GM19468 (cell line): Measurements from ENCODE around the gene TSKS.

Source experiments
- ATAC-seq: cut with Tn5 transposase; IDR thresholded peaks from one replicate; pipeline ENCODE4 v1.9.1; 2021; ENCODE audit warnings: mild to moderate bottlenecking, moderate library complexity, moderate number of reproducible peaks; ENCODE audit not compliant: unreplicated experiment; ENCODE audit errors: extremely low read depth

TSKS gene

DNA sequence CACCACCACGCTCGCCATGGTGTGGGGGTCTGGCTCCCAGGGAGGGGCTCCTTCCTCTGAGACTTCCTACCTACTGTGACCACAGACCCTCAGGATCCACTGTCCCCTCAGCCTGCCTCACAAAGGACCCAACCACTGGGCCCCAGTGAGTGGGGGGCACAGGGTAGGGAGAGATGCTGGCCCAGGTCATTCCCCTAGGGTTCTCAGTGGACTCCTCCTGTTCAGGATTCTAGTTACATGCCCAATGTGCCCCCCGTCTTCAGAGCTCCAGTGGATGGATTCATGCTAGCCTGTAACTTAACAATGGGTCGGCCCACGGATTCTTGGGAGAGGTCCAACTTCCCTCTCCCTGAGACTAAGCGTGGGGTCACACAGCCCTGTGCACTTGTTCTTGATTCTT lies at the start of gene TSKS:
Gene TSKS, minus strand, starts transcription at position 77 of the 400 bp plus-strand sequence. Its CDS starts 59 bp downstream, at position 18.
- no peak for ATAC-seq

- no peak for ATAC-seq
Measured at GRCh38 chr19:49812452-49812996, 49.4 kb upstream of the TSKS start.

DNA sequence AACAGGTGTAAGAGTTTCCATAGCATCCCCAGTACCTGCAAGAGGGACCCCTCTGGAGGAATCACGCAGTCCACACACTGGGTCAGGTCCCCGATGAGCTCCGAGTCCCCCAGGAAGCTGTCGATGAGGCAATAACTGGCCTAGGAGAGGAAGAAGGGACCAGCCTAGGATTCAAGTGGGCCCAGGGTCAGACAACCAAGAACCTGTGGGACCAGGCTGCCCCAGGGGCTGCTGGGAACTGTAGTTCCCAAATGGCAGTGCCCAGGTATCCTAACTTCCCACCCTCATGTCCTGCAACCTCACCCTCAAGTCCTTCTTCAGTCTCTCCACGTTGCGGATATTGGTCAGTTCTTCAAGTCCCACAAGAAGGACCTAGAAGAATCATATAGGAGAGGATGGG lies 48.2 kb upstream of the TSKS start:
- ATAC-seq = no peak

DNA sequence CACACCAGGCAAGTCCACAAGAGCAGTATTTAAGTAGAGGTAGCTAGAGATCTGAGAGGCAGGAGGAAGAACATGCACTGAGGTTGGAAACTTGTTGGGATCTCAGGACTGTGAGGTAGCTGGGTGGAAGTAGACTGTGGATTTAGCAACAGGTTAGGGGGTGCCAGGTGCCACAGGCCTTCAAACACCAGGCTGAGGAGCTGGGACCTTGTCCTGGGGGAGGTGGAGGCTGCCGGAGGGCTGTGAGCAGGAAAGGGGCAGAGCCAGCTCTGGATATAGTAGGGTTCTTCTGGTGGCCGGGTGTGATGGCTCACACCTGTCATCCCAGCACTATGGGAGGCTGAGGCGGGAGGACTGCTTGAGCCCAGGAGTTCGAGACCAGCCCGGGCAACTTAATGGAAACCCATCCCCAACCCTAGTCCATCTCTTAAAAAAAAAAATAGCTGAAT lies 46.9 kb upstream of the TSKS start:
- ATAC-seq = no peak

- ATAC-seq = no peak
Measured at GRCh38 chr19:49809160-49809940, 46.2 kb upstream of the TSKS start.

GRCh38 chr19:49808711-49809159 lies 45.6 kb upstream of the TSKS start:
- ATAC-seq = no peak

DNA sequence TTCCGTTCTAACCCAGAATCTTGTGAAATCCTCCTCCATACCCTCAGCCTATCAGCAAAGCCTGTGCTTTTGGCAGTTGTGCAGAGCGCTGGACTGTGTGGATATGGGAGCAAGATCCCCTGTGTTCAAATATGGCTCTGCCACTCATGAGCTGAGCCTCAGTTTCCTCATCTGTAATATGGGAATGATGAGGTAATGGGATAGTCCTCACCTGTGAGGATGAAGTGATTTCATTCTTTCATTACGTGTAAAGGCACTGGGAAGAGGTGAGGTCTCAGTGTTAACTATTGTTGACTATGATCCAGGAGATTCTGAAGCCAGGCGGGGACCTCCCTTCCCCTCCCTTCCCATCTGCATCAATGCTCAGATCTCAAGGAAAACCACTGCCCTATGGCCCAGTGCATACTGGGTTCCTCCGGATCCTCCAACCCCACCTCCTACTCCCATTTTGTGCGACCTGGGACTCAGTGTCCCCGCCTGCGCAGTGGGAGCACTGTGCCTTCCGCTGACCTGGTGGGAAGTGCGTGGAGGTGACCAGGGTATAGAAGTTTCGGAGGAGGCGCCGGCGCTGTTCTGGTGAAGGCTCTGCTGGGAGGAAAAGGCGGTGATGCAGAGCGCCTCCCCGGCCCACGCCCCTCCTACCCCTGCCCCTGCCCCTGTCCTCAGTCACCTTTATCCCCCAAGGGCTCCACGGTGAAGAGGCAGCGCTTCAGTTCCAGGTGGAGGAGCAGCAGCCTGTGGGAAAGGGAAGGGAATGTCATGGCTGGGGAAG lies 45.0 kb upstream of the TSKS start:
- ATAC-seq = no peak

GRCh38 chr19:49807058-49807903 lies 44.2 kb upstream of the TSKS start:
- no peak for ATAC-seq

DNA sequence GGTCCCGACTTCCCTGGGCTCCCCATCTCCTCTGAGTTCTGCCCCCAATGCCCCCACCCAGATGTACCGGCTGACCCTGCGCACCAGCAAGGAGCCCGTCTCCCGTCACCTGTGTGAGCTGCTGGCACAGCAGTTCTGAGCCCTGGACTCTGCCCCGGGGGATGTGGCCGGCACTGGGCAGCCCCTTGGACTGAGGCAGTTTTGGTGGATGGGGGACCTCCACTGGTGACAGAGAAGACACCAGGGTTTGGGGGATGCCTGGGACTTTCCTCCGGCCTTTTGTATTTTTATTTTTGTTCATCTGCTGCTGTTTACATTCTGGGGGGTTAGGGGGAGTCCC lies 43.5 kb upstream of the TSKS start:
- ATAC-seq = no peak

GRCh38 chr19:49805822-49806619 lies 42.9 kb upstream of the TSKS start:
- ATAC-seq = no peak

- ATAC-seq = no peak
Measured at GRCh38 chr19:49803529-49803856, 40.4 kb upstream of the TSKS start.

DNA sequence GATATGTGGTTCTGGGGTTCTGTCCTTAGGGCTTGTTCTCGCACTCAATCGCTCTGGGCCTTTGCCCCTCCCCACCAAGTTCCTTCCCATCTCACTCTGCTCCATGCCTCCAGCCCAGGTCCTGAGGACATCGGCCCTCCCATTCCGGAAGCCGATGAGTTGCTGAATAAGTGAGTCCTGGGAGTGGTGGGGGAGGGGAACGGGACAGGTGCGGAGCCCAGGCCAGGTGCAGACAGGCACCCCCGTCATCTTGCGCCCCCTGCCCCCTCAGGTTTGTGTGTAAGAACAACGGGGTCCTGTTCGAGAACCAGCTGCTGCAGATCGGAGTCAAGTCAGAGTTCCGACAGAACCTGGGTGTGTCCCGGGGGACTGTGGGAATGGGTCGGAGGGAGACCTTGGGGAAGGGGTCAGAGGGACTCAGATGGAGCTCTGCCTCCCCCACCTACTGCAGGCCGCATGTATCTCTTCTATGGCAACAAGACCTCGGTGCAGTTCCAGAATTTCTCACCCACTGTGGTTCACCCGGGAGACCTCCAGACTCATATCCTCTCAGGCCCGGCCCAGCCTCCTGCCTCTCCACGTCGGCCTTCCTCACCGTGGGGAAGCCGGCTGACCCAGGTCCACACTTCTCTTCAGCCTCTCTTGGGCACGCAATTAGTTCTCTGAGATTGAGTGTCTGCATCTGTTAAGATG lies 39.9 kb upstream of the TSKS start:
- ATAC-seq = no peak

- ATAC-seq = no peak
Measured at GRCh38 chr19:49801966-49802661, 39.0 kb upstream of the TSKS start.

DNA sequence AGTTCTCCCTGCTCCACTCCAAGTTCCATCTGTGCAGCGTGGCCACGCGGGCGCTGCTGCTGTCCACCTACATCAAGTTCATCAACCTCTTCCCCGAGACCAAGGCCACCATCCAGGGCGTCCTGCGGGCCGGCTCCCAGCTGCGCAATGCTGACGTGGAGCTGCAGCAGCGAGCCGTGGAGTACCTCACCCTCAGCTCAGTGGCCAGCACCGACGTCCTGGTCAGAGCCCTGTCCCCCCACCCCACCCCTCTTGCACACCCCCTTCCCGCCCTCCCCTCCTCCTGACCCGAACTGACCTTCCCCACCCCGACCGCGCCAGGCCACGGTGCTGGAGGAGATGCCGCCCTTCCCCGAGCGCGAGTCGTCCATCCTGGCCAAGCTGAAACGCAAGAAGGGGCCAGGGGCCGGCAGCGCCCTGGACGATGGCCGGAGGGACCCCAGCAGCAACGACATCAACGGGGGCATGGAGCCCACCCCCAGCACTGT lies 38.3 kb upstream of the TSKS start:
- ATAC-seq = no peak

DNA sequence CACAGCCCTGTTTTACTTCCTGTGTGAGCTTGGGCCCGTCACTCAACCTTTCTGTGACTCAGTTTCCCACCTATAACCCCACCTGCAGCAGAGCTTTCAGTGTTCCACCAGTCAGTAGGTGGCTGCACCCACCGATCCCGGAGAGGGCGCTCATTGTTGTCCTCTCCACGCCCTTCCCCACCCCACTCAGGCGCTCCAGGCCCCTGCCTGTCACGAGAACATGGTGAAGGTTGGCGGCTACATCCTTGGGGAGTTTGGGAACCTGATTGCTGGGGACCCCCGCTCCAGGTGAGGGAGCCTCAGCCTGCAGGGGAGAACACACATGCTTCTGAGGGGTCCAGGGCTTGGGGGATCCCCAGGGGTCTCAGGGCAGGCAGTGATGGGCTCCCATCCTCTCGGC lies 37.7 kb upstream of the TSKS start:
- no peak for ATAC-seq

GRCh38 chr19:49799798-49800376 lies 36.8 kb upstream of the TSKS start:
- ATAC-seq = no peak

- ATAC-seq = no peak
Measured at GRCh38 chr19:49799271-49799797, 36.2 kb upstream of the TSKS start.

GRCh38 chr19:49798574-49798973 lies 35.5 kb upstream of the TSKS start:
- no peak for ATAC-seq
